HepG2 (cell line): ENCODE results near the gene COPZ2. TPM values are rescaled to one million over a fixed set of nuclear protein-coding genes. Genes with fewer than 3 reads are reported as not detected.
A peak's percentile ranks its signal among the peaks of the same experiment; 100 is the strongest.

ENCODE experiments used
- AHDC1 ChIP-seq: sonication (generic); formaldehyde crosslinking; IDR thresholded peaks from 2 replicates; pipeline ENCODE4 v1.5.1; 2020; ENCODE audit warnings: mild to moderate bottlenecking, missing genetic modification reagents, borderline replicate concordance
- AKNA ChIP-seq: sonication (generic); formaldehyde crosslinking; IDR thresholded peaks from 2 replicates; pipeline ENCODE4 v1.4.0; 2020; ENCODE audit warnings: missing genetic modification reagents, borderline replicate concordance
- ARNT2 ChIP-seq: sonication (generic); formaldehyde crosslinking; IDR thresholded peaks from 2 replicates; pipeline ENCODE4 v1.8.0; 2022; ENCODE audit warnings: mild to moderate bottlenecking, low read depth, missing genetic modification reagents, moderate library complexity
- ATF6 ChIP-seq: sonication (generic); formaldehyde crosslinking; conservative IDR thresholded peaks from 2 replicates; pipeline ENCODE4 v1.4.0; 2020; ENCODE audit warnings: missing genetic modification reagents
- CERS6 ChIP-seq: sonication (generic); formaldehyde crosslinking; IDR thresholded peaks from 2 replicates; pipeline ENCODE4 v1.5.0; 2020; ENCODE audit warnings: missing genetic modification reagents
- HNF4A ChIP-seq: sonication (generic); formaldehyde crosslinking; IDR thresholded peaks from 2 replicates; pipeline ENCODE4 v1.4.0; 2020; ENCODE audit warnings: missing genetic modification reagents
- NFE2L1 ChIP-seq: sonication (generic); formaldehyde crosslinking; IDR thresholded peaks from 2 replicates; pipeline ENCODE4 v1.4.0; 2020; ENCODE audit warnings: missing genetic modification reagents, mild to moderate bottlenecking, borderline replicate concordance
- NR1H2 ChIP-seq: sonication (generic); formaldehyde crosslinking; IDR thresholded peaks from 2 replicates; pipeline ENCODE4 v1.8.1; 2022; ENCODE audit warnings: low read depth, missing genetic modification reagents, borderline replicate concordance
- YEATS2 ChIP-seq: sonication (generic); formaldehyde crosslinking; IDR thresholded peaks from 2 replicates; pipeline ENCODE4 v1.4.0; 2020; ENCODE audit warnings: missing genetic modification reagents, borderline replicate concordance
- ZBTB37 ChIP-seq: sonication (generic); formaldehyde crosslinking; IDR thresholded peaks from 2 replicates; pipeline ENCODE4 v1.4.0; 2020; ENCODE audit warnings: mild to moderate bottlenecking, missing genetic modification reagents
- ZNF143 ChIP-seq: sonication (generic); formaldehyde crosslinking; IDR thresholded peaks from 2 replicates; pipeline ENCODE4 v1.4.0; 2020; ENCODE audit warnings: missing genetic modification reagents
- ZNF225 ChIP-seq: sonication (generic); formaldehyde crosslinking; IDR thresholded peaks from 2 replicates; pipeline ENCODE4 v1.4.0; 2020; ENCODE audit warnings: mild to moderate bottlenecking, missing genetic modification reagents
- ZNF644 ChIP-seq: IDR thresholded peaks from 2 replicates; pipeline ENCODE4 v1.6.1; 2016; ENCODE audit warnings: low read depth
- polyA plus RNA-seq, 8 experiments: library from polyadenylated mRNA; depleted of rRNA in 3 of 8; stranded (reverse) in 7 of 8; unstranded in 1 of 8; fragments of >200 nt; fragmentation: Illumina TruSeq in 4 of 8; extraction: Trizol in 4 of 8; gene quantifications; 2 replicates each; pipeline versions ENCODE4 v1.2.1 to v1.2.3, GENCODE V29; 2011 to 2016; ENCODE audit warnings: low read depth in 4 of 8, missing spikeins in 1 of 8, mixed read lengths in 1 of 8; ENCODE audit not compliant: insufficient read depth in 1 of 8
- total RNA-seq, 5 experiments: library from RNA; depleted of rRNA; stranded (reverse); fragments of >200 nt; fragmentation: Illumina TruSeq; extraction: Trizol; gene quantifications; 2 replicates each; pipeline ENCODE4 v1.2.3, GENCODE V29; 2016; ENCODE audit warnings: low read depth in 1 of 5

Gene COPZ2
- total and polyA plus RNA-seq, 2 of the 13 experiments (the other 11 are each of a cell fraction or from before 2014, with no cell fraction given), result 0.61 to 1.5 TPM

- TF ChIP-seq AKNA (CRISPR knock-in tag) (peak; percentile 73; the same call in 1 of the 2 replicates), NR1H2 (CRISPR knock-in tag) (peak; percentile 16; the same call in 1 of the 2 replicates), ARNT2 (CRISPR knock-in tag) (peak; percentile 46; the same call in 1 of the 2 replicates), AHDC1 (CRISPR knock-in tag) (peak; percentile 58), CERS6 (CRISPR knock-in tag) (no peak), ZNF644 (CRISPR knock-in tag) (peak; percentile 66; the same call in 1 of the 2 replicates), ZBTB37 (CRISPR knock-in tag) (peak; percentile 37; the same call in 1 of the 2 replicates), ZNF143 (CRISPR knock-in tag) (no peak; the same call in 1 of the 2 replicates), NFE2L1 (CRISPR knock-in tag) (peak; percentile 85; the same call in 1 of the 2 replicates), YEATS2 (CRISPR knock-in tag) (peak; percentile 77), ATF6 (no peak), ZNF225 (peak; percentile 14; the same call in 1 of the 2 replicates), HNF4A (CRISPR knock-in tag) (no peak)
These were observed 10.3 kb upstream of the COPZ2 start, which contains the start of gene NFE2L1 (continued) for GRCh38 chr17:48047741-48048383.
